HG02885 (cell line): ENCODE measurements around the gene MOGAT1.
"Not testable (repeated sequence)": the region's sequence is repeated elsewhere in the genome, so short reads cannot be mapped to it uniquely, and the experiment has no call there.

Experiments used
- ATAC-seq: cut with Tn5 transposase; IDR thresholded peaks from one replicate; pipeline ENCODE4 v1.9.1; 2021; ENCODE audit warnings: mild to moderate bottlenecking; ENCODE audit not compliant: unreplicated experiment, poor library complexity

The MOGAT1 gene

DNA sequence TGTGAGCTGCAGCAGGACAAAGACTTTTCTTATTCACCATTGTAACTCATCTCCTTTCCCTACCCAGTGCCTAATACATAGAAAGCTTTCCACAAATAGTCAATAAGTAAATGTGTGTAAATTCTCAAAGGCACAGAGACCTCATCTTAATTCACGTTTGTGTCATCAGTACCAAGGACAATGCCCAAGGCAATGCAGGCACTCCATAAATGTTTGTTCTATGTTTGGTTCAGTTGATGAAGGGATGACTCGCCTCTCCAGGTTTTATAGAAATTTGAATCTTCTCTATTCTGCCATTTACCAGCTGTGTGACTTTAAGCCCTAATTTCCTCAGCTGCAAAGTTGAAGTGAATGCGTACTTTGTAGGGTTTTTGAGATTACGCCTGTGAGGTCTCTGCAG is 2.1 kb upstream of the MOGAT1 start:
- no peak for ATAC-seq

DNA sequence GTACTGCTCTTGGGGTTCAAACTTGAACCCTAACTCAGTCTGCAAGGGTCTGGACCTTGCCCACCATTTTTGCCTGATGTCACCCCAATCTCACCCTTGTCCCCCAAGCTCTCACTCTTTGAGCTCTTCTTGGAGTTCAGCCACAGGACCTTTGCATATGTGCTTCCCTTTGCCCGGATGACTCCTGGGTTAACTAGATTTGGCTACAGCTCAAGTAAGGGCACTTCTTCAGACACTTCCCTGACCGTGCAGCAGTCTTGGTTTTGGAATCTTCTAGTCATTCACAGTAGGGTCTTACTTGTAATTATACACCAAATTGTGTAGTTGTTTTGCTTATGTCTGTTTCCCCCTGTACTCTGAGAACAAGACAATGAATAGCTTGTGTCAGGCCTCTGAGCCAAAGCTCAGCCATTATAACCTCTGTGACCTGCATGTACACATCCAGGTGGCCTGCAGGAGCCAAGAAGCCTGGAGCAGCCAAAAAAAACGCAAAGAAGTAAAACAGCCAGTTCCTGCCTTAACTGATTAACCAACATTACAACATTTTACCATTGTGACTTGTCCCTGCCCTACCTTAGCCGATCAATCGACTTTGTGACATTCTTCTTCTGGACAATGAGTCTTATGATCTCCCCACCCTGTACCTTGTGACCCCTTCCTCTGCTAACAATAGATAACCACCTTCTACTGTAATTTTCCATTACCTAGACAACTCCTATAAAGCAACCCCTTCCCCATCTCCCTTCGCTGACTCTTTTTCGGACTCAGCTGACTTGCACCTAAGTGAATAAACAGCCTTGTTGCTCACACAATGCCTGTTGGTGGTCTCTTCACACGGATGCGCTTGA is 1.0 kb upstream of the MOGAT1 start:
- ATAC-seq = no peak

DNA sequence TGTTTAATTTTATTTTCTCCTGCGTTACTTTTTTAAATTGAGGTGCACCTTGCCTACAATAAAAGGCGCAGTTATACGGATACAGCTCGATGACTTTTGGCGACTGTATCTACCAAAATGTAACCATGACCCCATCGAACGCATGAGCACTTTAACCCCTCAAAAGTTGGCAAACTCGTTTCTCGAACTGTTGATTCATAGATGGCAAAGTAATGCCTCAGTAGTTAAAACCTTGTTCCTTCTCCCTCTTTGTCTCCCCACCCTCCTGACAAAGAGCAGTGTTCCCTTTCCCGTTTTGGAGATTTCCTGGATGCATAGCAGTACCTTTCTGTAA is 577 bp downstream of the MOGAT1 start:
- ATAC-seq = no peak

DNA sequence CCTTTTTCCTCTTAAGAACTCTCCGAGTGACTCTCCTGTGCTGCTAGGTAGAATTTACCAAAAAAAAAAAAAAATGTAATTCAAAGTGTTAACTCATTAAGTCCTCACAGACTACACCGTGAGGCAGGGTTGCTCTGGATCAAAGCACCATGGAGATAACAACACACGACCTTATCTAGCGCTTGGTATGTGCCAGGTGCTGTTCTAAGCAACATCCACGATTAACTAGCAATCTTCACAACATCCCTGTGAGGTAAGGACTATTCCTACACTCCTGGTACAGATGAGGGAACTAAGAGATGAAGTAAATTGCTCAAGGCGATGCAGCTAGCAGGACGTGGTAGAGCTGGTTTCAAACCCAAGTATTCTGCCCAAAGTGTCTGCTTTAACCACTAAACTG is 1.8 kb downstream of the MOGAT1 start:
- no peak for ATAC-seq

DNA sequence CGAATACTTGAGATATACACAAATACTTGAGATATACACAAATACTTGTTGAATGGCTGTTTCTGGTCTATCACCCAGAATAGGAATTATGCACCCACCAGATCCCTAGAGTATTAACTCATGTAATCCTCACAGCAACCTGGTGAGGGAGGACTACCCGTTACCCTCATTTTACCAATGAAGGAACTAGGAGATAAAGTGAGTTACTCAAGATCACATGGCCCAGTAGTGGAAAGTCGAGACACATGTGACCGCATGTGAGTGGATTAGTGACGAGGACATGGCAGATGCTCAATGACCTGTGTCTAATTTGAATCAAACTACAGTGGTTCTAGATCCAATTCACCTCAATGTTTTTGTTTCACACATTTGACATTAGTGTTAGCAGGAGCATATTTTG is 2.4 kb downstream of the MOGAT1 start:
- no peak for ATAC-seq

DNA sequence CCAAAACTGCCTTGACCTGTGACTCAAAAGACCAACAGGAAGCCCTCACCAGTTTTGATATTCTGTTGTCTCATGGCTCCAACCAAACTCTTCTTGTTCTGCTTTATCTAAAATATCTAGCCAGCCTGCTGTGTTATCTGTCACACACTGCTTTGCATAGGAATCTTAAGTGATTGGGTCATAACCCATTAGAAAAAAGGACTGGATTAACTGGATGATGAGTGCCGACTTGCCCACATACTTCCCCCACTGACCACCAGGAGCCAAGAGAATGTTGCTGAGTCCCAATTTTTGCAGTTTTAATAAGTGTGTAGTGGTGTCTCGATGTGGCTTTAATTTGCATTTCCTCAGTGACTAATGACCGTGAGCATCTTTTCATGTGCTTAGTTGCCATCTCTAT is 6.5 kb downstream of the MOGAT1 start:
- no peak for ATAC-seq

DNA sequence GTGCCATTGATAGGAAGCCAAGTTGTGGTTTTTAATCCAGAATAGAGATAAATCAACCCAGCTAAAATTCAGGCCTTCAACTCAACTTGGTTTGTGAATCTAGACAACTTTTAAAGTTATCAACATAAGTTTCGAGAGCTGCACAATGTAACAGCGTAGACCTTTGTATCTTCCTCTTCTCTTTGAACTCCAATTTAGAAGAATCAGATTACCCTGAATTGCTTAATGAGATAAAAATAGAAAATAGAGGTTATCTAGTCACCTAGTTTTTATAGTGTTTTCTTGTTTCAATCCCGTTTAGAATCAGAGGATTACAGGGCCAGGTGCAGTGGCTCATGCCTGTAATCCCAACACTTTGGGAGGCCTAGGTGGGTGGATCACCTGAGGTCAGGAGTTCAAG is 12.3 kb downstream of the MOGAT1 start:
- no peak for ATAC-seq

DNA sequence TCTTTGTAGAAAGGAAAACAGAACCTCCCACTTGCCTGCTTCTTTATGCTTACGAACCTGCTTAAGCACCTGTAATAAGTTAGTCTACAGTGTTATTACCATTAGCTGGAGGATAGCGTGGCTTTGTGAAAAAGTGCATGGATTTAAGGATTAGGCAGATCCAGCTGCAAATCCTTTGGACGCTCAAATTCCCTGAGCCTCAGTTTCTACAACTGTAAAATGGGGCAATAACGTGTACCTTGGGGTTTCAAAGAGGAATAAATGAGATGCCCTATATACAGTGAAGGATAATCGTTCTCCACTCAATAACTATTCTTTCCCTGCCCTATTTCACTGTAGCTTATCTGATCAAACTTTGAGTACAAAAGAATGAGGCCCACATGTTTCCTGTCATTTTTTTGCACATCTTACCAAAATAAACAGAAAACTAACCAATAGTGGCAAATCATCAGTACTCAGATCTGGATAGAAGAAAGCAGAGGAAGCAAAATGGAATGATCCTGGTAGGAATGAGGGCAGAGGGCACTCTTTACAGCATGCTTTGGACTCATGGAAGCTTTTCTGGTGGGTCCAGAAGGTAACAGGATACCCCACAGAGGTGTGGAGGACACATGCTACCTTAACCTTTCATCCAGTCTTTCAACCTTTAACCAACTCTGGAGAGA is 14.8 kb downstream of the MOGAT1 start:
- ATAC-seq = no peak

DNA sequence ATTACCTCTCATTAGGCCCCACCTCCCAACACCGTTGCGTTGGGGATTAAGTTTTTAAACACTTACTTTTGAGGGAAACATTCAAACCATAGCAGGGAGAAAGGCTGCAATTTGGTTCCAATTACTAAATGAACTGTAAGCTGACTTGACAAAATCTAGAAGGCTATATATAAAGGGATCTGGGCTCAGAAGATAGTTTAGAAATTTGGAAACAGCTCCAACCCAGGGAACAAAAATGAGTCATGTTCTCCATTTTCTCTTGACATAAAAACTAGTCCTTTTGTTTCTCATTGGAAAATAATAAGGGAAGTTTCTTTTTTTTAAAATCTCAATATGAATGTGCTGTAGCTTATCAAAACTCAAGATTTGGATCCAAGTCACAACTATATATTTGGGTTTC is 17.5 kb downstream of the MOGAT1 start:
- no peak for ATAC-seq

DNA sequence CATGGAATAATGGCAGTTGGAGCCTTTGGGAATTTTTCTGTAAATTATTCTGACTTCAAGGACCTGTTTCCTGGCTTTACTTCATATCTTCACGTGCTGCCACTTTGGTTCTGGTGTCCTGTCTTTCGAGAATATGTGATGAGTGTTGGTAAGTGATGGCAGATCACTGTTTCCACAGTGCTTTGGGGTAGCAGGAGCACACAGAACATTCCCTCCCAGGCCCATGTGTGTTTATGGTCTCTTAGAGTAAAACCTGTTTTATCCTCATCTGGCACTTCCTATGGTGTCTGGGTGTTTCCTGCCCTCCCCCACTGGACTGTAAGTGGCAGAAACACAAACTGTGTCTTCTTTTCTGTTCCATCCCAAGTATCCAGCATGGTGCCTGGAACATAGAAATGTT is 17.9 kb downstream of the MOGAT1 start:
- ATAC-seq = no peak

DNA sequence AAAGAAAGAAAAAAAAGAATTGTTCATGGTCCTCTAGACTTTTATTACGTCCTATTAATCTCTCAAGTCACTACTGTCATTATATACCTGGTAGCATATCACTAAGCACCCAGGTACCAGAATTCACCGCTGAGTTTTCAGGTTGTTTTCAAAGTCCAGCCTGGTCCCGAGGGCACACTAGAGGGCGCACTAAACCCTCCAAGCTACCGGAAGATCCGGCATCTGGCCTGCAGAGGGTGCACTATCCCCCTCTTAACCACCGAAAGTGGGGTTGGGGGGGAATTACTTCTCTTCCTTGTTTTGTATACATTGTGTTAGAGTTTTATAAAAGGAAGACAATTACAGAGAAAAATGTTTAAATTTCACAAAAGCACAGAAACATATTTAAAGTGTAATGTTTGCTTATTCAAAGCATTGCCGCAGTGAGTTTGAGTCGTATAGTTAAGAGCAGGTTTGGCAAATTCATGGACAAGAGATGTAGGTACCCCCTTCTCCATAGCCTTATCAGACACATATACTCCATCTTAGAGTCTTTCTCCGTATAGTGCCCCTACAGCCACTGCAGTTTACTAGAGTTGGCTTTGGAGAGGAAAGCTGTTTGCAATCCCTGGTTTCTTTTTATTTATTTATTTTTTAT is 19.2 kb downstream of the MOGAT1 start:
- ATAC-seq = peak; percentile 97

DNA sequence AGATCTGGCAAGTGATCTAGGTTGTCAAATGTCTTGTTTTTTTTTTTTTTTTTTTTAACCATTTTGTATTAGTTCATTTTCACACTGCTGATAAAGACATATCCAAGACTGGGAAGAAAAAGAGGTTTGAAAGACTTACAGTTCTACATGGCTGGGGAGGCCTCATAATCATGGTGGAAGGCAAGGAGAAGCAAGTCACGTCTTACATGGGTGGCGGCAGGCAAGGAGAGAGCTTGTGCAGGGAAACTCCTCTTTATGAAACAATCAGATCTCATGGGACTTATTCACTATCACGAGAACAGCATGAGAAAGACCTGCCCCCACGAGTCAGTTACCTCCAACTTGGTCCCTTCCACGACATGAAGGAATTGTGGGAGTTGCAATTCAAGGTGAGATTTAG is 22.0 kb downstream of the MOGAT1 start:
- not testable (repeated sequence) for ATAC-seq

DNA sequence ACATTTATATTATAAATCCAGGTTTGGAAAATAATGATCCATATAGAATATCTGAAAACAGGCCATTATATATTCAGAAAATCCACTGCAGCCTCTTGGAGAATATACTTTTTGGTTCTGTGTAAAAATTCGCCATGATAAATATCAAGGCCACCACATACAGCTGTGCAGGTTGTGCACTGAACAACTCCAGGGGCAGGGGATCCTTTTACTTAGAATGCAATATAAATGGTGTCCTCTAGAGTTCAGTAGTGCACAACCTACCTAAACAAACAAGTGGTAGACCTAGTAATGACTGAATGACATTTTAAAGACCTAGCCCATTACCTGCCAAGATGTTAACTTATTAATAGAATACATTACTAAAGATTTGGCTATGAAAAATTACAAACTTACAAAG is 22.4 kb downstream of the MOGAT1 start:
- no peak for ATAC-seq

DNA sequence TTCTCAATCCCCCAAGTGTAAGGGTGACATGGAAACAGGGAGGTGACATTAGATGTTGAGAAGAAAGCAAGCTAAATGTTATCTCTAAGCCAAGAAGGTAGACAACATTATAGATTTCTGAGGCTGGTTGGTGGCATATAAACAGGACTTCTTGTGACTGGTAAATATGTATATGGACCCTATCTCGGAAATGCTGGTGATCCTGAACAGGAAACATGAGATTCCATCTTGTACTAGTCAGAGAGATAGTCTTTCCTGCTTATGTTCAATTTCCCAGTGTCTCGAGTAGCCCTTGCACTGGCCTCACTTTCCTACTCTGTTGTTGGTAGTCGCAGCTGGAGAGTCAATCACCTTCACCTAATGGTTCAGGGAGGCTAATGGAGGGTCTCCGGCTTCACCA is 26.8 kb downstream of the MOGAT1 start:
- ATAC-seq = no peak

DNA sequence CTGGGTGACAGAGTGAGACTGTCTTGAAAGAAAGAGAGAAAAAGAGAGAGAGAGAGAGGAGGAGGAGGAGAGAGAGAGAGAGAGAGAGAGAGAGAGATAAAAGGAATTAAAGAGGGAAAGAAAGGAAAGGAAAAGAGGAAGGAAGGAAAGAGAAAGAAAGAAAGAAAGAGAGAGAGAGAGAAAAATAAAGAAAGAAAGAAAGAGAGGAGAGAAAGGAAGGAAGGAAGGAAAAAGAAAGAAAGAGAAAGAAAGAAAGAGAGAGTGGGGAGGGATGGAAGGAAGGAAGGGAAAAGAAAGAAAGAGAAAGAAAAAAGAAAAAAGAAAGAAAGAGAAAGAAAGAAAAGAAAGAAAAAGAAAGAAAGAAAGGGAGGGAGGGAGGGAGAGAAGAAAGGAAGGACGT is 29.8 kb downstream of the MOGAT1 start:
- ATAC-seq = no peak

DNA sequence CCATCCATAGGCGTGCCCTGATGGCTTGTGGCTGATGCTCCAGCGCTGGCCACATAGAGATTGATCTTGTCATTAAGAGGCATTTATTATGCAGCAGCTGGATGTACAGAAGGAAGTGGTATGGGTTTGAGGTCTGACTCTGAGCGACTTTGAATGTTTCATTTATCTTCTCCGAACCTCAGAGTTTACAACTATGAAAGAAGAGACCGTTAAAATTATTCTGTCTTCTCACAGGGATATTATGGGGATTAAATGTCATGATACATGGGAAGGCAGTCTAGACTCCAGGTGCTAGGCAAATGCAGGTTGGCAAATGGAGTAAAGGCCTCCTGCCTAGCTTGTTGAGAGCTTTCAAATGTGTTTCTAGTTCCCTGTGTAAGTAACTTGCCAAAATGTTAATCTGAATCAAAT is 30.3 kb downstream of the MOGAT1 start:
- ATAC-seq = no peak

DNA sequence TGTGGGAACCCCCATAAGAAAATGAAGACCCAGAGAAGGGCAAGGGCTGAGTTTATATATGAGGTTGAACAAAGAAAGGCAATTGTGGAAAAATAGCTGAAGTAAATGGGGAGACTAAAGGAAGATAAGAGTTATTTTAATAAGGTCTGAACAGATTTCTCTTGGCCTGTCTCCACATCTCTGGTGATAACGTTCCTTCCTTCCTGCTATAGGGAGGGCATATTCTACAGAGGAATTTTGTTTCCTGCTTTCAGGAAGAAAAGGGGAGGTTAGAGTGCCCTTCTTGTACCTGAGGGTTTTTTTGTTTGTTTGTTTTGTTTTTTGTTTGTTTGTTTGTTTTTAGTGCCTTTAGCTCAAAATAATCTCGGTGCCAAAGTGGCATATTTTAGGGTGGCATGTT is 31.6 kb downstream of the MOGAT1 start:
- no peak for ATAC-seq

DNA sequence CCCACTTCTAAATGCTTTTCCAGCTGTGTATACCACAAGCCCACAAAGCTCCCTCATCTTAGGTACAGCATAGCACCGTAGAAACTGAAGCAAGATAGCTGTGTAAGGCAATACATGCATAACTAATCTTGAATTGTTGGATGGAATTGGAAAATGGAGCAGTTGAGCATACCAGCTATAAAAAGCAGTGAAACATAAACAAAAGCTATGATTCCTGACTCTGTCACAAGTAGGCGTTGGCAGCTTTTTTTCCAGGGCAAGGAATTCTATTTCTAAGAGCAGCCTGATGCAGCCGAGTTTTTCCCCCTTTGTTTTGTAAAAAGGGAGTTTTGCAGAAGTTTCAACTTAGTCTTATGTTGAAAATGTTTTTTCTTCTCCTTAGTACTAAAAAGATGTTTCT is 32.4 kb downstream of the MOGAT1 start:
- no peak for ATAC-seq

DNA sequence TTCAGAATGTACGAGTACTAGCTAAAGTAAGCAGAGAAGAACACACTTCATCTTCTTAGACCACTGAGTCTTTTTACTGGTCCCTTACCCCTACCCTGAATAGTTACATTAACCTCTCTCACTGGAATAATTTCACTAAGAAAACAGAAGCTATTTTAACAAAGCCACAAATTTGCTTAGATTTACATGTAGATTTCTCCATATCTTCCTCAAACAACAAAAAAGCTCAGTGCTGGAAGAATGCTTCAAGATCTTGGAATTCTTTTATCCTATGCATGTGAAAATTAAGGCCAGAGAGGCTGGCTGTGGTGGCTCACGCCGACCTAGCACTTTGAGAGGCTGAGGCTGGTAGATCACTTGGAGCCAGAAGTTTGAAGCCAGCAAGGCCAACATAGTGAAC is 35.2 kb downstream of the MOGAT1 start:
- ATAC-seq = no peak

DNA sequence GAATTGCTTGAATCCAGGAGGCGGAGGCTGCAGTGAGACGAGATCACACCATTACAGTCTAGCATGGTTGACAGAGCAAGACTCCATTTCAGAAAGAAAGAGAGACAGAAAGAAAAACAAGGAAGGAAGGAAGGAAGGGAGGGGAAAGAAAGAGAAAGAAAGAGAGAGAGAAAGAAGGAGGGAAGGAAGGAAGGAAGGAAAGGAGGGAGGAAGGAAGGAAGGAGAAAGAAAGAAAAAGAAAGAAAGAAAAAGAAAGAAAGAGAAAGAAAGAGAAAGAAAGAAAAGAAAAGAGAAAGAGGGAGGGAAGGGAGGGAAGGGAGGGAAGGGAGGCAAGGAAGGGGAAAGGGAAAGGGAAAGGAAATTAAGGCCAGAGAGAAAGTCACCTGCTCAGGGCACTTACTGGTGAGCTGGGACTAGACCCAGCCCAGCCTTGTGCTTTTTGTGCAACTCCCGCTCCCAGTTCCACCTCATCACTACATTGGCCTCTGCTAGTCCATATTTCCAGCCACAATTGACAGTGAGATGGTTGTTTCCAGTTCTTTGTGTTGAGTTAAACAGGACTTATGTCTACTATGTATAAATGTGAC is 35.7 kb downstream of the MOGAT1 start:
- ATAC-seq = no peak

DNA sequence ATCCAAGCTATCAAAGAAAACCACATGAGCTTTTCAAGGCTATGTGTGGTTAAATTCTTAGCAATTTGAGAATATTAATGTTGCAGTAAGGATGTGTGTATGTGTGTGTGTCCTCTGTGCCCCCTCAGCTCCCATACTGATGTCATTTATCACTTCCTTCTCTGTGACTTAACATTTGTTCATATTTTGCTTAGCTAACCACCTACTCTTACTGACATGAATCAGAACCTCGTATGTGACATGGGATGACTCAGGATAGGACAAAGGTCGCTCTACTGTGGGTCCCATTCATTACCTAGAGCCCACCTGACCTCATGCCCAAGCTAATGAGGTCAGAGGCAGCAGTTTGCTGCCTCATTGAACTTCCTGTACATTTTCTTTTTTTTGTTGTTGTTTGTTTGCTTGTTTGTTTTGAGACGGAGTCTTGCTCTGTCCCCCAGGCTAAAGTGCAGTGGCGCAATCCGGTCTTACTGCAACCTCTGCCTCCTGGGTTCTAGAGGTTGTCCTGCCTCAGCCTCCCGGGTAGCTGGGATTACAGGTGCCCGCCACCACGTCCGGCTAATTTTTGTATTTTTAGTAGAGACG is 36.3 kb downstream of the MOGAT1 start:
- ATAC-seq = peak; percentile 43
